ENCODE results near the gene GALNT10.

Gene GALNT10

GRCh38 chr5:154325566-154325965, 135.0 kb downstream of the GALNT10 start:
- DNase-seq (ENCODE audit: low spot score) = no peak

GRCh38 chr5:154329062-154329461, 138.5 kb downstream of the GALNT10 start:
- DNase-seq (ENCODE audit: low spot score) = no peak

GRCh38 chr5:154329519-154330040, 139.0 kb downstream of the GALNT10 start:
- DNase-seq (ENCODE audit: low spot score) = no peak

- DNase-seq (ENCODE audit: low spot score) = no peak
Measured at GRCh38 chr5:154330097-154330667, 139.6 kb downstream of the GALNT10 start.

DNA sequence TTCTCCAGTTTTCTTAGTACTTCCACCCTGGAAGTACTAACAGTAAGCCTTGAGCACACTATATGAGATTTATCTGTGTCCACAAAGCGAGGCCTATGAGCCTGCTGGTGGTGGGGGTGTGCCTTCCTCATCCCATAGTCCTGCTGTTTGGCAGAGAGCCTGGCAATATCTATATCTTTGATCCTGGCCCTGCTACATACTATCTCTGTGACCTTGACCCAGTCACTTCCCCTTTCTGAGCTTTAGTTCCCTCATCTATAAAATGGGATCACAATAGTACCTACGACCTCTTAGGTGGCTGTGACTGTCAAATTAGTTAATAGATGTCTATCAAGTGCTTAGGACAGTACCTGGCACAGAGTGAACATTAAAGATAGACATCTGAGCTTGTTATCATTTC, 140.7 kb downstream of the GALNT10 start:
- DNase-seq (ENCODE audit: low spot score) = no peak

GRCh38 chr5:154331924-154332323, 141.4 kb downstream of the GALNT10 start:
- DNase-seq (ENCODE audit: low spot score) = no peak

DNA sequence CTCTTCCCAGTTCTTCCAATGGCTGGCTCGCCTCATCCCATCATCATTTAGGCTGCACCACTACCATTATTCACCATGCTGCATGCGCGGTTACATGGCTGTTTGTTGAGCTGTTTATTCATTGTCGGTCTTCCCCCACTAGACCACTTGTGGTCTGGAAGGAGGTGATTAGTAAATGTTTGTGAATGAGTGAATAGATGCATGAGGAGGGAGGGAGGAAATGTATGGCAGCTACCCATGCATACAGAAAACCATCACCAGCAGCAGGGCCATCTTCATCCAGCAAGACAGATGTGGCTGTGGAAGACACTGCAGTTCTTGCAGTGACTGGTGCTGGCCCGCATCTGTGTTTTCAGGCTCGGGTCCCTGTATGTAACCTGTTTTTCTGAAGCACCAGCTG, 141.9 kb downstream of the GALNT10 start:
- DNase-seq (ENCODE audit: low spot score) = no peak

DNA sequence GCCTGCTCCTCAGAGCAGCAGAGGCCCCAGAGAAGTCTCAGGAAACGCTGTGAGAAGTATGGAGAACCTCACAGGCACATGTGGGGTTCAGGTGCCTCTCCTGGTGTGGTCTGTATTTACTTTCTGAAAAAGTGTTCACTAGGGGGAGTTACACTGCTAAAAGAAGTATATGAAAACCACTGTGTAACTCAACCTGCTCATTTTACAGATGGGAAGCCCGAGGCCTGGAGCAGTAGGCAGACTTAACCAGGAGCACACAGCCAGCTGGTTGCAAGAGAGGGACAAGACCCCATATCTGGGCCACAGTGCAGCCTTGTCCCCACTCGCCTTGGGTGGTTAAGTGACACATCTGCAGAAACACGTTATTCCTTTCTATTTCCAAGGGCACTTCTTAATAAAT, 142.5 kb downstream of the GALNT10 start:
- no peak for DNase-seq (ENCODE audit: low spot score)

GRCh38 chr5:154334406-154335064, 144.0 kb downstream of the GALNT10 start:
- DNase-seq (ENCODE audit: low spot score) = no peak

DNA sequence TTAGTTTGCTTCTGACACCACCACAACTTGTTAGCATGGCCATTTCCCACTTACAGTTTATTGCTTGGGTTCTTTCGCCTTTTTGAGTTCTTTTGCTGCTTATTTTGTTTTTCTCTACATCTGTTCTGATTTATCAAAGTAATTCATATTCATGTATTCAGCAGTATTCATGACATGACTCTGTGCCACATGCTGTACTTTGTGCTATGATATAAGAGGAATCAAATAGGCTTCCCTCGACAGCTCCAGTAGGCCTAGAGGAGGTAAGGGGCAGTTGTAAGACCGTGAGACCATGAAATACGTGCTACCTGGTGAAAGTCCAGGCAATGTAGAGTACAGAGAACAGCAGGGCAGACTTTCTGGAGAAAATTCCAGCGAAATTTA, 144.5 kb downstream of the GALNT10 start:
- DNase-seq (ENCODE audit: low spot score) = no peak

DNA sequence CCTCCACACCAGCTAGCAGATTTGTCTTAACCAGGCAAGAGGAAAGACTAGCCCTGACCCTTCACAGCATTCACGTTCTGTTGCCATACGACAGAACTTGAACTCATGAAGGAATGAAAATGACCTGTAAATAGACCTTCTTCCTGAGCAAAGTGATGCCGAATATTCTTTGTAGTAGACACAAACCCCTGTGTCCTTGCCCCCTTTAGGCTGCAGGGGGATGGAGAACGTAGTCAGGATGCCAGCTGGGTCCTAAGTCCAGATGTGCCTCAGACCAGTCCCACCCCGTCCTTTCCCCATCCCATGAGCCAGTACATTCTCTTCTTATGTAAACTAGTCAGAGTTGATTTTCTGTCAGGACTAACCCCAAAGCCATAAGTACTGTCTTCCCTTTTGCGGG, 151.1 kb downstream of the GALNT10 start:
- DNase-seq (ENCODE audit: low spot score) = no peak

DNA sequence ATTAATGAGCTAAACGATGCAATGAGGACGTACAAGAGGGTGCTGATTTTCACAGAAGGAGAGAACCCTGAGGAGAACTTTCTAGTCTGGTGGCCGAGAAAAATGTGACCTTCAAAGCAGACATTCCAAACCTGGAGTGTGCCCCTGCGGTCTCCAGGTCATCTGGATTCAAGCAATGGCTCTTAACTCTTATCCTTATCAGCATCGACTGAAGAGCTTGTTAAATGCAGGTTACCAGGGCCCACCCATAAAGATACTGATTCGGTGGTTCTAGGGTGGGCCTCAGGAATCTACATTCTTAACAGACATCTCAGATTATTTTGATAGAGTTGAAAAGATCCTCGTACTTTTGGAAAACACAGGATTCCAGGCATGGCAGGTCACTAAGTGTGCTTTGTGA, 151.7 kb downstream of the GALNT10 start:
- no peak for DNase-seq (ENCODE audit: low spot score)

GRCh38 chr5:154342963-154343362, 152.4 kb downstream of the GALNT10 start:
- no peak for DNase-seq (ENCODE audit: low spot score)

GRCh38 chr5:154344461-154344860, 153.9 kb downstream of the GALNT10 start:
- DNase-seq (ENCODE audit: low spot score) = no peak

DNA sequence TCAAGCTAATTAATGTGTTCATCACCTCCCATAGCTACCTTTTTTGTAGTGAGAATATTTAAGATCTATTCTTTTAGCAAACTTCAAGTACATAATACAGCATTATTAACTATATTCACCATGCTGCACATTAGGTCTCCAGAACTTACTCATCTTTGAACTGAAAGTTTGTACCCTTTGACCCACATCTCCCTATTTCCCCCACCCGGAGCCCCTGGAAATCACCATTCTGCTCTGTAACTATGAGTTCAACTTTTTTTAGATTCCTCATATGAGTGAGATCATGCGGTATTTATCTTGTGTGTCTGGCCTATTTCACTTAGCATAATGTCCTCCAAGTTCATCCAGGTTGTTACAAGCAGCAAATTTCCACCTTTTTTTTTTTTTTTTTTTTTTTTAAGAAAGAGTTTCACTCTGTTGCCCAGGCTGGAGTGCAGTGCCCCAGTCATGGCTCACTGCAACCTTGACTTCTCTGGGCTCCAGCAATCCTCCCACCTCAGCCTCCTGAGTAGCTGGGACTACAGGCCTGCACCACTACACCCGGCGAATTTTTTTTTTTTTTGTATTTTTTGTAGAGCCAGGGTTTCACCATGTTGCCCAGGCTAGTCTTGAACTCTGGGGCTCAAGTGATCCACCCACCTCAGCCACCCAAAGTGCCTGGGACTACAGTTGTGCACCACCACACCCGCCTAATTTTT, 154.9 kb downstream of the GALNT10 start:
- DNase-seq (ENCODE audit: low spot score) = no peak

DNA sequence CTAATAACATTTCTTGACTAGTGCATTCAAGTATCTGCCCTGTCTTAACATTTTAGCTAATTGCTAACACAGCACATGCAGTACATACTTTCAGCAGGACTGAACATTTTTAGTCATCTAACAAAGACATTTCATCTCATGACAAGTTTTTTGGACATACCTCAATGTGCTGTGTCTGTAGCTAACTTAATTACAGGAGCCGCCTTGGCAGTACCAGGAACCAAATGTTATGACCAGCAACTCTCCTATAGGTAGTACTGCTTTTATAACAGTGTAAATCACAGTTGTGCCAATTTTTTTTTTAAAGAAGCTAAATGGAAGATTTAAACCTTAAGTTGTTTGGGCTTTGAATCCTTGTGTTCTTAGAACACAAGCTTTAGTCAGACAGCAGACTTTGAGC, 155.9 kb downstream of the GALNT10 start:
- DNase-seq (ENCODE audit: low spot score) = no peak

DNA sequence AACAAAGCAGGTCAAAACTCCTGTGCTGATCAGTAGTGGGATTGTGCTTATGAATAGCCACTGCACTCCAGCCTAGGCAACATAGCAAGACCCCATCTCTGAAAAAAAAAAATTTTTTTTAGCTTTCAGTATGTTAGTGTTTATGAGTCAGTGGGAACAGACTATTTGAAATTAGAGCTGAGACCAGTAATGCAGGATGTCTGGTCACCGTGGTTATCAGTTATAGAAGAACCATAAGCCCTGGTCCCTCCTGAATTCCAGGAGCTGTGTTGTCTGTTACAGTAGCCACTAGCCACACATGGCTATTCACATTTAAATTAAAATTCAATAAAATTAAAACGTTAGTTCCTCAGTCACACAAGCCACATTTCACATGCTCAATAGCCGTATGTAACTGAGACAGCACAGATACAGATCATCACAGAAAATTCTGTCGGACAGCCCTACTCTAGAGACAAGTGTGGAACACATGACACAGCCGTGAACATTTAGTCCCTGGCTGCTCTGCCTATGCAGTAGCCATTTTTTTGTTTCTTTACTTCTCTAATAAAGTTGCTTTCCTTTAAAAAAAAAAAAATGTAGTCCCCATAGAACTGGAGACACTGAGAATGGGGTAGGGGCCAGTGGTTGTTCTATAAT, 159.2 kb downstream of the GALNT10 start:
- DNase-seq (ENCODE audit: low spot score) = no peak

DNA sequence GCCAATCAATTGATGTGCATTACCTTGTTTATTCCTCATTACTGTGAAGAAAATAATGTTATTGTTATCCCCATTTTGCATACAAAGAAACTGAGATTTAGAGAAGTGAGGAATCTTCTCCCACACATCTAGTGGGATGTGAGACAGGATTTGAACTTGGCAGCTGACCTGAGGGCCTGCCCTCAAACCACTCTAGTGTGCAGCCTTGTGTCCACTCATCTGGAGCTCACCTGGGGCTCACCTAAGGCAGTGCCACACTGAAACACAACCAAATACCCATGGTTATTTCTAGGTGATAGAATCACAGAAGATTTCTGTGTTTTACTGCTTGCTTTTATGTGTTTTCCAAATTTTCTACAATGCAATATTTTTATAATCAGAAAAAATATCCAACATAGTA, 160.6 kb downstream of the GALNT10 start:
- no peak for DNase-seq (ENCODE audit: low spot score)

- DNase-seq (ENCODE audit: low spot score) = peak; percentile 28
Measured at GRCh38 chr5:154351566-154351965, 161.0 kb downstream of the GALNT10 start.

- DNase-seq (ENCODE audit: low spot score) = no peak
Measured at GRCh38 chr5:154352960-154353548, 162.5 kb downstream of the GALNT10 start.

DNA sequence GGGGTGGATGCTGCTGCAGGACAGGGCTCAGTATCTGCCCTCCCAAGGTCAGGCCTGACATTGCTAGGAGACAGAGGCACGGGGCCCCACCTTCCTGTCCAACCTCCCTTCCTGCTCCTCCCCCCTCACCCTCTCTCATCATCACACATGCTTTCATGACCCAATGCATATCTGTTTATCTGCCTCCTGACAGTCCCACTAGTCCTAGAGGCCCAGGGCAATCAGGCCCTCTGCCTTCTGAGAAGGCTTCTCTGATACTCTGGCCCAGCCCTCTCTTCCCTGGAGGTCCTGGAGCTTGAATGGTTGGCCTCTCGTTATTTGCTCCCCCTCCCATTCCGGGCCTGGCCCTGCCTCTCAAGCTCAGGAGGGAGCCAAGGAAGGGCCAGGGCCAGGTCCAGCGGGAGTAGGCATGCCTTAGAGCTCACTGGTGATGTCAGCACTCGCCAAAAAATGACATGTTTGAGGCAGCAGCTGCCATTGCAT, 164.6 kb downstream of the GALNT10 start:
- no peak for DNase-seq (ENCODE audit: low spot score)

DNA sequence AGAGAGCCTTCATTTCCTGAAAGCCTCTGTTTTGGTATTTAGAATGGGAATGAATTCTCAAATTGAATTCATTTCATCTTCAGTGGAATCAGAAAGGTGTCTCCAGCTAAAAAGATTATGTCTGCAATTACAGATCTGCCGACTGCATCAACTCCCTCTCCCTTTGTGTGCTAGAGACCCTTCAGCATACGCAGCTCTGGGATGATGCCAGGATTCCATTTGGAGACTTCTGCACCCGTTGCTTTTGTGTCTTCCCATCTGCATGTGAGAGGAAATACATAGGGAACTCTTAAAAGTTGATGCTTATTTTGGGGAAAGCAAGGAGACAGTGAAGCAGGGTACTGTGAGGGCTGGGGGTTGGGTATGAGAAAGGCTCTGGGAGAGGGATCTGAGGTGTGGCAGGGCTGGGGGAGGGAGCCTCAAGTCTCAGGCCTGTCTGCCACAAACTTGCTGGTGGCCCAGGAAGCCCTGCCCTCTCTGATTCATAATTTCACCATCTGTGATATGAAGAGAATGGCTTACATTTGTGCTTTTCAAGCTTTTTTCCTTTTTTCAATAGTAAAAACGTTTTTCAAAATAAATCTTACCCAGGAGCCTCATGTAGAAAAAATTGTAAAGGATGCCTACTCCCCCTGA, 165.6 kb downstream of the GALNT10 start:
- DNase-seq (ENCODE audit: low spot score) = peak; percentile 26
